Osteocyte (in vitro differentiated cells): ENCODE measurements around the gene PTPRG. TPM values are rescaled to one million over a fixed set of nuclear protein-coding genes. Genes with fewer than 3 reads are reported as not detected.
A peak's percentile ranks its signal among the peaks of the same experiment; 100 is the strongest.

Source experiments
- DNase-seq: peaks from one replicate; pipeline ENCODE4 v3.0.0; 2021; ENCODE audit warnings: mixed read lengths; ENCODE audit not compliant: unreplicated experiment; ENCODE audit errors: extremely low spot score
- H3K27ac Mint-ChIP-seq: one replicate; pipeline ENCODE4 v1.8.0; 2021; ENCODE audit warnings: mild to moderate bottlenecking, mixed read lengths; ENCODE audit not compliant: unreplicated experiment
- H3K27me3 Mint-ChIP-seq: one replicate; pipeline ENCODE4 v1.8.0; 2021; ENCODE audit warnings: mixed read lengths; ENCODE audit not compliant: unreplicated experiment
- H3K36me3 Mint-ChIP-seq: one replicate; pipeline ENCODE4 v1.8.0; 2021; ENCODE audit warnings: mixed read lengths; ENCODE audit not compliant: unreplicated experiment
- H3K4me1 Mint-ChIP-seq: one replicate; pipeline ENCODE4 v1.8.0; 2021; ENCODE audit warnings: mixed read lengths; ENCODE audit not compliant: unreplicated experiment
- H3K4me3 Mint-ChIP-seq: one replicate; pipeline ENCODE4 v1.8.0; 2021; ENCODE audit warnings: mild to moderate bottlenecking, moderate library complexity, mixed read lengths; ENCODE audit not compliant: unreplicated experiment
- H3K9me3 Mint-ChIP-seq: one replicate; pipeline ENCODE4 v1.8.0; 2021; ENCODE audit warnings: mixed read lengths; ENCODE audit not compliant: unreplicated experiment
- total RNA-seq: library from RNA; stranded (reverse); gene quantifications from 2 replicates; pipeline ENCODE4 v1.2.1, GENCODE V29; 2021
- TF ChIP-seq, protein P1 (sequence below): fragments of 200-600 bp; sonication (generic); IDR thresholded peaks from 2 replicates; pipeline ENCODE4 v1.5.0; 2021; ENCODE audit warnings: antibody characterized with exemption, mild to moderate bottlenecking, moderate library complexity

Gene PTPRG
- total RNA-seq, 1 donor from 2014 or later: 48.1 TPM

DNA sequence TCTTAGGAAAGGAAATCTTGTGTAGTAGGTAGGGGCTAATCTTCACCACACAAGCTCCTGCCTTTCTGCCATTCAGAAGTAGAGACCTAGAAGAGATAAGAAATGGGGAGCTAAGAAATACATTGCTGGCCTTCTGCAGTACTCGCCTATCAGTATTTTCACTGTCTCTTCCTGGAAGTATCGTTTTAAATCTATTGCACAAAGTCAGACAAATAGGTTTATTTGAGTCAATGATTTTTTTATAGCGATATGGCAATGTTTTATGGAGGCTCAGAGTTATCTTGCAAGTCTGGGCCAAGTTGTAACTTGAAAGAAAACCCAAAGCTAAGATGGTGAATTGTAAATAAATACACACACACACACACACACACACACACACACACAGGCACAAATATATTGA lies 103.8 kb downstream of the PTPRG start:
- Mint-ChIP-seq H3K36me3 (no peaks in the 10 kb centered on the region), H3K4me1 (peaks cover 52% of the 10 kb centered on the region), H3K9me3 (no peaks in the 10 kb centered on the region), H3K27me3 (no peaks in the 10 kb centered on the region), H3K4me3 (no peak overlapping the region), H3K27ac (peak overlapping the region; percentile 14)
- no peak for DNase-seq
- TF ChIP-seq, protein P1, sequence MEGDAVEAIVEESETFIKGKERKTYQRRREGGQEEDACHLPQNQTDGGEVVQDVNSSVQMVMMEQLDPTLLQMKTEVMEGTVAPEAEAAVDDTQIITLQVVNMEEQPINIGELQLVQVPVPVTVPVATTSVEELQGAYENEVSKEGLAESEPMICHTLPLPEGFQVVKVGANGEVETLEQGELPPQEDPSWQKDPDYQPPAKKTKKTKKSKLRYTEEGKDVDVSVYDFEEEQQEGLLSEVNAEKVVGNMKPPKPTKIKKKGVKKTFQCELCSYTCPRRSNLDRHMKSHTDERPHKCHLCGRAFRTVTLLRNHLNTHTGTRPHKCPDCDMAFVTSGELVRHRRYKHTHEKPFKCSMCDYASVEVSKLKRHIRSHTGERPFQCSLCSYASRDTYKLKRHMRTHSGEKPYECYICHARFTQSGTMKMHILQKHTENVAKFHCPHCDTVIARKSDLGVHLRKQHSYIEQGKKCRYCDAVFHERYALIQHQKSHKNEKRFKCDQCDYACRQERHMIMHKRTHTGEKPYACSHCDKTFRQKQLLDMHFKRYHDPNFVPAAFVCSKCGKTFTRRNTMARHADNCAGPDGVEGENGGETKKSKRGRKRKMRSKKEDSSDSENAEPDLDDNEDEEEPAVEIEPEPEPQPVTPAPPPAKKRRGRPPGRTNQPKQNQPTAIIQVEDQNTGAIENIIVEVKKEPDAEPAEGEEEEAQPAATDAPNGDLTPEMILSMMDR: no peak

DNA sequence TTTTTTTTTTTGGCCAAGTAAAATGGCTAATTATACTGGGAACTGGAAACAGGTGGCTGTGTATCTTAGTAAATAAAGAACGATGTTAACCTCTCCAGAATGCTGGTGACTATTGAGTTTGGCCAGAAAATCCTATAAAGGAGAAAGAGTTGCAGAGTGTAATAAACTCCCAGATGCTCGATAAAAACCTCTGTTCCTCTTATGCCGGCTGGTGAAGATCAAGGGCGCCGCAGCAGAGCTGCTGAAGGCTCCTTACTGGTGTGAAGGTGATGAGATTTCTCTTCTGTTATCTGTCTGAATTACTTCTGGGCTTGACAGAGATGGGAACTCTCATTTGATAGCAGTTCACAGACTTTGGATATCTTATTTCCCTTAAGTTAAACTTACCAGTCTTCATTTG lies 104.6 kb downstream of the PTPRG start:
- TF ChIP-seq, protein P1: no peak
- Mint-ChIP-seq H3K4me1 (peaks cover 55% of the 10 kb centered on the region), H3K4me3 (no peak overlapping the region), H3K27me3 (no peaks in the 10 kb centered on the region), H3K9me3 (no peaks in the 10 kb centered on the region), H3K27ac (no peak overlapping the region), H3K36me3 (no peaks in the 10 kb centered on the region)
- no peak for DNase-seq

GRCh38 chr3:61666615-61667330 lies 105.4 kb downstream of the PTPRG start:
- Mint-ChIP-seq H3K9me3 (no peaks in the 10 kb centered on the region), H3K36me3 (no peaks in the 10 kb centered on the region), H3K27ac (no peak overlapping the region), H3K4me3 (no peak overlapping the region), H3K27me3 (no peaks in the 10 kb centered on the region), H3K4me1 (peaks cover 58% of the 10 kb centered on the region)
- TF ChIP-seq, protein P1: no peak
- DNase-seq: no peak

DNA sequence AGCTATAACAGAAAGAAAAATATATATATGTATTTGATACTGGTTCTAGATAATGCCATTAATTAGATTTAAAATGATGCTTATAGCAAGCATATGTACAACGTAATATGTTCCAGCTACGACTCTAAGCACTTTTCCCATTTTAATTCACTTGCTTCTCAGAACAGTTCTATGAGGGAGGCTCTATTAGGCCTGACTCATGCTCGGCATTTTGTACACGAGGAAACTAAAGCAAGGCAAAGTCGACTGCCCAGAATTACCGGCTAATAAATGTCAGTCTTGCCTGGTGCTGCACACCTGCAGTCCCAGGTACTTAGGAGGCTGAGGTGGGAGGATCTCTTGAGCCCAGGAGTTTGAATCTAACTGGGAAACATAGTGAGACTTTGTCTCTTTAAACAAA lies 106.0 kb downstream of the PTPRG start:
- TF ChIP-seq, protein P1: no peak
- Mint-ChIP-seq H3K27me3 (no peaks in the 10 kb centered on the region), H3K27ac (no peak overlapping the region), H3K36me3 (no peaks in the 10 kb centered on the region), H3K4me1 (peaks cover 58% of the 10 kb centered on the region), H3K9me3 (no peaks in the 10 kb centered on the region), H3K4me3 (no peak overlapping the region)
- no peak for DNase-seq

GRCh38 chr3:61667814-61668213 lies 106.4 kb downstream of the PTPRG start:
- no peak overlapping the region for H3K27ac Mint-ChIP-seq
- no peaks in the 10 kb centered on the region for H3K9me3 Mint-ChIP-seq
- no peak for DNase-seq
- no peaks in the 10 kb centered on the region for H3K27me3 Mint-ChIP-seq
- TF ChIP-seq, protein P1: no peak
- H3K36me3 Mint-ChIP-seq: no peaks in the 10 kb centered on the region
- H3K4me1 Mint-ChIP-seq: peaks cover 53% of the 10 kb centered on the region
- H3K4me3 Mint-ChIP-seq: no peak overlapping the region
